Measurements from ENCODE around the gene HAVCR1. TPM values are rescaled to one million over a fixed set of nuclear protein-coding genes. Genes with fewer than 3 reads are reported as not detected.
"Not testable (repeated sequence)": the region's sequence is repeated elsewhere in the genome, so short reads cannot be mapped to it uniquely, and the experiment has no call there.

The HAVCR1 gene
- total RNA-seq, 1 experiment from 2014 or later, result not detected

GRCh38 chr5:157050050-157050449 is 8.9 kb downstream of the HAVCR1 start:
- no peak for DNase-seq (ENCODE audit: low read depth)

DNA sequence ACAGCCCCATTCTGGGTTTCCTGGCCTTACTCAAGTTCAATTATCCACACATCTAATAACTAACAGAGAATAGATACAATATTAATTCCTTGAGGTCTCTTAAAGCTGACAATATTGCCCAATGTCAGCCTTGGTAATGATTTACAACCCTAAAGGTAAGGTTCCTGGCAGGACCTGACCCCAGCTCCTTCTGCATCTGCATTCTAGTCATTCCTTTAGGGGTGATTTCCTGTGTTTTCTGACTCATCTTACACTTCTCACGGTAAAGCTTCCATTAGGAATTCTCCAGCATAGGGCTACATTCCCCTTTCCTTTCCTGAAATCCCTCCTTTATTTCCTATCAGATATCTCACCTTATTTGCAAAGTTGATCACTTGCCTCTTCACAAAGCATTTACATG is 9.3 kb downstream of the HAVCR1 start:
- peak; percentile 80 for DNase-seq (ENCODE audit: low read depth)

GRCh38 chr5:157047898-157048297 is 11.0 kb downstream of the HAVCR1 start:
- no peak for DNase-seq (ENCODE audit: low read depth)

DNA sequence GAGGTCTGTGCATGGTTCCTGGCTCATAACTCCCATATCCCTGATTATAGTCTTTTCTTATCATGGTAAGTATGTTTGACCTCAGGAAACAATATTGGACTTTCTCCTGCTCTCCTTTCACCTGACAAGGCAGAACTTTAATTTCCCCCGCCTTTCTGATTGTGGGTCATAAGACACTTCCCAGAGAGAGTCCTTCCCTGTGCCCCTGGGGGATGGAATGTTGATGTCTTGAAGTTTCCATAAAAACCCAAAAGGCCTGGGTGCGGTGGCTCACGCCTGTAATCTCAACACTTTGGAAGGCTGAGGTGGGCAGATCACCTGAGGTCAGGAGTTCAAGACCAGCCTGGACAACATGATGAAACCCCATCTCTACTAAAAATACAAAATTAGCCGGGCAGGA is 11.9 kb downstream of the HAVCR1 start:
- not testable (repeated sequence) for DNase-seq (ENCODE audit: low read depth)

GRCh38 chr5:157046041-157046440 is 12.9 kb downstream of the HAVCR1 start:
- DNase-seq (ENCODE audit: low read depth), result peak; percentile 87

DNA sequence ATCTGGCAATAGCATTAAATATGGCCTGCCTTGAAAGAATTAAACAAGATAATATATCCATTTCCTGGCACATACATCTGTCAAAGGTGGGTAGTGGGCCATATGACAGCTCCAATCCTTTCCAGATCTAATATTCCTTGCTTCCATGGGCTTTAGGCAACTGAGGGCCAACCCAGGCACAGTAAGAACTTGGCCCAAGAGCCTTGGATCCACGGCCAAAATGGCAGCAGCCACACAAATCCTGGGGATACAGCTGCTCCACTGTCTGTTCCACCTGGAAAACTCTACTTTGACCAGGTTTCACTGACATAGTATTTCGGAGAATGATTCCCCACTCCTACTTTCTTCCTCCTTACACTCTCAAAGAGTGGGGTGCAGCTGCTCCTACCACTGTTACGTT is 13.3 kb downstream of the HAVCR1 start:
- DNase-seq (ENCODE audit: low read depth), result no peak

GRCh38 chr5:157038568-157039187 is 20.2 kb downstream of the HAVCR1 start:
- DNase-seq (ENCODE audit: low read depth), result peak; percentile 33

- not testable (repeated sequence) for DNase-seq (ENCODE audit: low read depth)
These were observed 24.5 kb downstream of the HAVCR1 start for GRCh38 chr5:157034106-157035072.

- no peak for DNase-seq (ENCODE audit: low read depth)
These were observed 25.8 kb downstream of the HAVCR1 start for GRCh38 chr5:157033071-157033583.

- no peak for DNase-seq (ENCODE audit: low read depth)
These were observed 28.2 kb downstream of the HAVCR1 start for GRCh38 chr5:157030692-157031091.

GRCh38 chr5:157029457-157029856 is 29.5 kb downstream of the HAVCR1 start:
- no peak for DNase-seq (ENCODE audit: low read depth)

GRCh38 chr5:157027663-157028062 is 31.3 kb downstream of the HAVCR1 start:
- DNase-seq (ENCODE audit: low read depth), result not testable (repeated sequence)

DNA sequence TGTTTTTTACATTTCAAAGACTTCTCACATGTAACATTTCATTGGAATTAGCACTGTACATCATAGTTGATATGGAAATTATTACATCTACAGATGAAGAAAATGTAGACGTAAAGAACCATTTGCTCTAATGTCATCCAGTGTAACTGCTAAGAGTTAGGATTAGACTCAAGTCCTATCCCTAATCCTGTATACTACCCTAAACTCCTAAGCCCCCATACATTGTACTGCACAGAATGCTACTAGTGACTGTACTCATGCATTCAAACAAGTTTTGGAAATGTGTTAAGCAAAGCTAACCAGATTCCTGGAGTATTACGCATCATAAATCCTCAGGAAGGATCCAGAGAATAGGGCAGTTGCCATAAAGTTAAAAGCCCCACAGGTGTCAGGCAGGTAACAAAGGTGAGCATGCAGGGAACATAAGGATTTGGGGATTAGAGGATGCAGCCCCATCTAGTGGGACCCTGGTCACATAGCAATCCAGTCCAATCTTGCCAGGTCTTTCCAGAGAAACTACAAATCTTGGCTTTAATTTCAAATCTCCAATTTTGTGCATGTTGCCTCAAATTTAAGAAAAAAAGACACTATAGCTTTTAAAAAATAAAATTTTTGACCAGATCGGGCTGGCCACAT is 32.0 kb downstream of the HAVCR1 start:
- peak; percentile 12 for DNase-seq (ENCODE audit: low read depth)

DNA sequence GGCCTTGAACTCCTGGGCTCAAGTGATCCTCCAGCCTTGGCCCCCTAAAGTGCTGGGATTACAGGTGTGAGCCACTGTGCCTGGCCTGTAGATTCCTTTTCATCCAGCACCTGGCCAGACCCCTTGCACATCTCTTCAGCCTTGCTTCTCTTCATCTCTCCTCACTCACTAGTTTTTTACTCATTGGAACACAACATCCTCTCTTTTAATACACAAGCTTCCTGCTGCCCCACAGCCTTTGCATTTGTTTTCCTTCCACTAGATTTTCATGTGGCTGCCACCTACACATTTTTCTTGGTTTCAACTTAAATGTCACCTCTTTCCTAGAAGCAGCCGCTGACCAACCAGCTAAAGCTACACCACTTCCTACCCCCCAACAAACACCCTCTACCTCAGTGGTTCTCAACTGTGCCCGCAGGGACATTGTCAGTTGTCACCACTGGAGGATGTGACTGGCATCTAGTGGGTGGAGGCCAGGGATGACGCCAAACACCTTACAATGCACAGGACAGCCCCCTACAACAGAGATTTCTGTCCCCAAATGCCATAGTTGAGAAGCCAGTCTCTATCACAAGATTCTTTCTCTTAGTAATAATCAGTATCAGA is 33.7 kb downstream of the HAVCR1 start:
- no peak for DNase-seq (ENCODE audit: low read depth)

DNA sequence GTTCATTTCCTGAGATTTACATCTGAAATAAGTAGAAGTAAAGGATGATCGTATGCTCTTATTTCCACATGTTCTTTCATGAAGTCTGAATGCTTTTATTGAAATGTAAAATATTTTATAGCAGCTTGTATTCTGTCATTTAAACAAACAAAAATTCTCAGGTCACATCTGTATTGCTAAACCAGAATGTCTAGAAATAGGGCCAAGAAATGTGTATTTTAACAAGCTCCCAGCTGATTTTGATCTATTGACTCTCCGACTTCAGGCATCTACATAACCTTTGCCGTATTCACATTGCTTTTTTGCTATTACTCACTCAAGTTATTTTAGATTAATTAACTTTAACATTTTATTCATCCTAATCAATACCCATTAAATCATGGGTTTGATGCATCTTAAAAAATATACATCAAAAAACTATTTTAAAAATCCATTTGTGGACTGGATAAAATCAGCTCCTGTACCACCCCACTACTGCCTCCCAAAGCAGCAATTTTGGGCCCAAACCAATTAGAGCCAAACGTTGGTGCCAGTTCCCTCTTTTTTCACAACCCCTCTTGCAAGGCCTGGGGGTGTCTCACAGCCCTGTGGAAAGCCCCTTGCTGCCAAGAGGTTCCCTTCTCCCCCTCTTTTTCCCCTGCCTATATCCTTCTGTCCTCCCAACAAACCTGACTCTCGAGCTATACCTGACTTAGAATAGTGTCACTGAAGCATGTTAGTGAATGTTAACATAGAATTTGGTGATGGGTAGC is 34.5 kb downstream of the HAVCR1 start:
- DNase-seq (ENCODE audit: low read depth), result no peak

DNA sequence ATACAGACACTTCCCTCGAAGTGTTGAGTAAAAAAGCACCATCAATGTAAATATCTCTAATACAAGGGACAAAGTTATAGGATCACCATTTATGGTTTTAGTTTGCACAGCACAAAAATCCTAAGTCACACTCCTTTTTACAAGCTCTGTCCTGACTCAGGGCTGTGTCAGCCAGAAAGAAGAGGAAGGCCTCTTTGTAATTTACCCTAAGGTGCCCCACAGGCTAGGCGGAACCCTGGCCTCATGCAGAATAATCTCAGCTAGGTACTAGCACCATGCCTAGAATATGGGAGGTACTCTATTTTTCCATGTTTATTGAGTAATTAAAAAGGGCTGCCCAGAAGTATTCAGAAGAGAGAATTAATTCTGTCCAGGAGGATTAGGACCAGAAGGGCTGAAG is 36.9 kb downstream of the HAVCR1 start:
- no peak for DNase-seq (ENCODE audit: low read depth)

DNA sequence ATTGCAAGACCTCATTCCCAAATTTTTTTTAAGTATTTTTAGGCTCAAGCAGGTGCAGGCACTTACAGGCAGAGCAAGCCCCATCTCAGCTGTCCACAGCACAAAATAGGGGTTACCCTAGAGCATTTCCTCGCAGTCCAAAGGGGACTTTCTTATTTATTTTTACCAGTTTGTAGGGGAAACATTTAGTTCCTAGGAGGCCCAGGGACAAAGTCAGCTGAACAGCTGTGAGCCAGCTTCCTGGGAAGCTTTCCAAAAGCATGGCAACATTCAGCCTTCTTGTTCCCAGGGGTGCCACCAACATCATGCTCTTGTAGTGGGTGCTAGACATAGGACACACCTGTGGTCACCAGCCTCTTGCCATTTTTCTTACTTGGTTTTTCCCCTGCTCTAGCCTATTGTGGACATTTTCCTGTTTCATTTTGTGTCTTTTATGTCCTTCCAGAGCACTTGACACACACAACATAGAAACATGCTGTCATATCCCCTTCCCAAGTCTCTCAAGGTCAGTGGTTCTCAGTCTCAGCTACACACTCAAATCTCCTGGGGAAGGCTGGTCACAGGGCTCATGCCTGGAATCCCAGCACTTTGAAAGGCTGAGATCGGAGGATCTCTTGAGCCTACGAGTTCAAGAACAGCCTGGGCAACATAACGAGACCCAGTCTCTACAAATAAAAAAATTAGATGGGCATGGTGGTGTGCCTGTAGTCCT is 38.2 kb downstream of the HAVCR1 start:
- DNase-seq (ENCODE audit: low read depth), result no peak

DNA sequence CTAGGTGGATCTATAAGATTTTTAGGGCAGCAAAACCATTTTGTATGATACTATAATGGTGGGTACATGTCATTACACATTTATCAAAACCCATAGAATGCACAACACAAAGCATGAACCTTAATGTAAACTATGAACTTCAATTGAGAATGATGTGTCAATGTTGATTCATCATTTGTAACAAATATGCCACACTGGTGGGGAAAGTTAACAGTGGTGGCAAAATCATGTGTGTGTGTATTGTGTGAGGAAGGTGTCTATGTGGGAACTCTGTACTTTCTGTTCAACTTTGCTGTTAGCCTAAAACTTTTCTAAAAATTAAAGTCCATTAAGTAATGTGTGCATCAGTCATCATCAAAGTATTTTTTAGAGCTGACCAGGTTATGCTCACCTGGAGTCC is 38.9 kb downstream of the HAVCR1 start:
- DNase-seq (ENCODE audit: low read depth), result no peak

DNA sequence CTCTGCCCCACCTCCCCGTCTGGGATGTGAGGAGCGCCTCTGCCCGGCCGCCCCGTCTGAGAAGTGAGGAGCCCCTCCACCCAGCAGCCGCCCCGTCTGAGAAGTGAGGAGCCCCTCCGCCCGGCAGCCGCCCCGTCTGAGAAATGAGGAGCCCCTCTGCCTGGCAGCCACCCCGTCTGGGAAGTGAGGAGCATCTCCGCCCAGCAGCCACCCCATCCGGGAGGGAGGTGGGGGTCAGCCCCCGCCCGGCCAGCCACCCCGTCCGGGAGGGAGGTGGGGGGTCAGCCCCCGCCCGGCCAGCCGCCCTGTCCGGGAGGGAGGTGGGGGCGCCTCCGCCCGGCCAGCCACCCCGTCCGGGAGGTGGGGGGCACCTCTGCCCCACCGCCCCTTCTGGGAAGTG is 44.8 kb downstream of the HAVCR1 start:
- not testable (repeated sequence) for DNase-seq (ENCODE audit: low read depth)

DNA sequence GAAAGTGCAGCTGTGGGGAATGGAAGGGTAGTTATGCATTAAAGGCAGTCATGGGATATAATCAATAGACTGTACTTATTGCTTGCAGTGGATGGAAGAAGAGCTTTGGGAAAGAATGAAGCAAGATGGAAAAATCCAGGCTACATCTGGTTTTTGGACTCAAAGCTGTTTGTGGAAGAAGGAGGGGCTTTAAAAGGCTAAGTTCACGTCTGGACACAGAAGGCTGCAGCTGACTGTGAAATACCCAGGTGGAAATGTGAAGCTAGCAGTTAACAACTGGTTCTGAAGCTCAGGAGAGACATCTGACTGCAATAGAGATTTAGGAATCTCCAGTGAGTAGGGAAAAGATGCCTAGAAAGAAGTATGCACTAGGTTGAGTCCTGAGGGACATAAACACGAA is 52.7 kb downstream of the HAVCR1 start:
- no peak for DNase-seq (ENCODE audit: low read depth)
